AG08395 (cell line): ENCODE measurements around the gene TBXAS1.

Experiments
- DNase-seq: peaks from one replicate; pipeline ENCODE4 v3.0.0; 2012; ENCODE audit warnings: mixed read lengths, low spot score

The TBXAS1 gene

DNA sequence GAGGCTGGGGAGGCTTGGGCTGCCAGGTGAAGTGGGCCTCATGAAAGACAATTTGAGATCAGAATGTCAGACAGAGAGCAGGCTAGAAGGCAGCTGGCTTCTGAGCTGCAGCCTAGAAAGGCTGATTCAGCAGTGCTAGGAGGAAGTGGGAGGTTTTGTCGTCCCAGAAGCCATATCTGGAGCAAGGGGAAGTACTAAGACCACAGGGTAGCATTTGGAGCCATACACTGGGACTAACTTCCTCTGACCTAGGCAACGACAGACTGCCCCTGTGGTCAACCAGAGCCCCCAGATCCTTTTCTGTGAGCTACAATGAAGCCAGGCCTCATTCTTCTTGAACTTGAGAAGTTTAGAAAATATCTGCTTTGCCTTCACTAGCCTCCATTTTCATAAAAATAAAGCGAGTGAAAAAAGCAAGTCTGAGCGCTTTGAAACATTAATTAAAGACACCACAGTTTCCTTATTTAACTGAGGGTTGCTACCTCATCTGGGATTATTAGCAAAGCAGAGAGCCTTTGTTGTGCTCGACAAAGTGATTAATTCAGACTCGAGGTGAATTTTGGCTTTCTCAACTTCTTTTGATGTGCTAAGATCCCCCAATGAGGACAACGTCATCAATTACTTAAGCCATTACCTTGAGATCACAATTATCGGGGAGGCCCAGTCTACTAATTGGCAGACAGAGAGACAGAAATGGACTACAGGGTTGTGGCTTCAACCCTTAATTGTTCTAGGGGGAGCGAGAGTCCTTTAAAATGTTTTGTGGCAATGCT, 26.6 kb downstream of the TBXAS1 start:
- DNase-seq: no peak

DNA sequence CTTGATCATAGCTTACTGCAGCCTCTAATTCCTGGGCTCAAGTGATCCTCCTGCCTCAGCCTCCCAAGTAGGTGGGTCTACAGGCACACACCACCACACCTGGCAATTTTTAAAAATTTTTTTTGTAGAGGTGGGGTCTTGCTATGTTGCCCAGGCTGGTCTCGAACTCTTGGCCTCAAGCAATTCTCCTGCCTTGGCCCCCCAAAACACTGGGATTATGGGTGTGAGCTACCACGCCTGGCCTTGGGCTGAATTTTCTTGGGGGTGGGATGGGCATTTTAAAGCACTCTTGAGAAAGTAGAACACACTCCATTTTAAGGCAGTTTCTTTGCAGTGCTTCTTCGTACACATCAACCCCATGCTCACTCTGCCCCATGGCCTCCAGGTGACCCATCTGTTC, 28.7 kb downstream of the TBXAS1 start:
- no peak for DNase-seq

DNA sequence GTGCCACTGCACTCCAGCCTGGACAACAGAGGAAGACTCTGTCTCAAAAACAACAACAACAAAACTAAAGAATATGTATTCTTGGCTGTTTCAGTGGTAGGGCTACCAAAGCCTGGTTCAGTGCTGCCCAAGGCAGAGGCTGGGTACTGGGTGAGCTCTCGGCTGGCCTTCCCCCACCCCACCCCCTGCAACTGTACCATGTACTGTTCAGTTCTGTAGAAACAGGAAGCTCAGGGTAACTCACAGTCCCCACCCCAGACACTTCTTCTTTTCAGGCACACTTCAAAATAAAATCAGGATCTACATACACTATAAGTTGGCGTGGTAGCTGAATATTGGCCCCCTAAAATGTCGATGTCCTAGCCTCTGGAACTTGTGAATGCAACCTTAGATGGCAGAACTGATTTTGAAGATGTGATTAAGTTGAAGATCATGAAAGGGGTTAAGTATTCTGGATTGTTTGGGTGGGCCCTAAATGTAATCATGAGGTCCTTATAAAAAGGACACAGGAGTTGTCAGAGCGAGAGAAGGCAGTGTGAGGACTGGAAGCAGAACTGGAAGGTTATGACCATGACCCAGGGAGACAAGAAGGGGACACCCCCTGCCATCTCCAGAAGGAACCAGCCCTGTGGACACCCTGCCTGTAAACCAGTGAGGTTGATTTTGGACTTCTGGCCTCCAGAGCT, 31.2 kb downstream of the TBXAS1 start:
- DNase-seq: no peak

DNA sequence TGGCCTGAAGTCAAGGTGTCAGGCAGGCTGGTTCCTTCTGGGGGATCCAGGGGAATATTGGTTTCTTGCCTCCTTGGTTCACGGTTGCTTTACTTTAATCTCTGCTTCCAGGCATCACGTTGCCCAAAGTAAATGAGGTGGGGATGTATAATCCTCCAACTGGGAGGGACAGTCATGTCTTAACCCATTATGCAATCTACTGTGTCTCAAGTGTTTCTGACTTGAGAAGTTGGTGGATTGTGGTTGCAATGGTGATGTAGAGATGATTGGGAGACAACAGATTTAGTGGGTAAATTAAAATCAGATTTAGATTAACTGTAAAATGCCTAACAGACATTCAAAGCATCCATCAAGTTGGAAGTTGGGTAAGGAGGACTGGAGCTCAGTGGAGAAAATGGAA, 32.7 kb downstream of the TBXAS1 start:
- no peak for DNase-seq

DNA sequence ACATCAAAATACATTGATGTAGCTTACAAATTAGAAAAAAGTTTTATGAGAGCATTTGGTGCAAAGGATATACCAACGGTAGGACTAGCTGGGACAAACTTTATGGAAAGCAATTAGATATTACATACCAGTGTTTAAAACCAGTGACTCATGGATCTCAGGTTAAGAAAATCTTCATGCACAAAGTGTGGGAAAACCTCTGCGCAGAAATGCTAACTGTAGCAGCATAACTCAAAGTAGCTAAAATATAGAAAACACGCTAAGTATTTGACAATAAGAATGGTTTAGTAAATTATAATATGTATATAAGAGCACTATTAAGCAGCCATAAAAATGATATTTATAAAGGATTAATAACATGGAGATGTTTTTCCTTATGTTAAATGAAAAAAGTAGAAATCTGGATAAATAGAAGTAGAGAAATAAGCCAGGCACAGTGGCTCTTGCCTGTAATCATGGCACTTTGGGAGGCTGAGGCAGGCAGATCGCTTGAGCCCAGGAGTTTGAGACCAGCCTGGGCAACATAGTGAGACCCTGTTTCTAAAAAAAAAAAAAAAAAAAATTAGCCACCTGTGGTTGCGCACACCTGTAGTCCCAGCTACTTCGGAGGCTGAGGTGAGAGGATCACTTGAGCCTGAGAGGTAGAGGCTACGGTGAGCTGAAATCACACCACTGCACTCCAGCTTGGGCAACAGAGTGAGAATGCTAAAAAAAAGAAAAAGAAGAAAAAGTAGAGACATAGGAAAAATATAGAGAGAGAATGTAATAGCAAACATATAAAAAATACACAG, 37.2 kb downstream of the TBXAS1 start:
- DNase-seq: no peak

DNA sequence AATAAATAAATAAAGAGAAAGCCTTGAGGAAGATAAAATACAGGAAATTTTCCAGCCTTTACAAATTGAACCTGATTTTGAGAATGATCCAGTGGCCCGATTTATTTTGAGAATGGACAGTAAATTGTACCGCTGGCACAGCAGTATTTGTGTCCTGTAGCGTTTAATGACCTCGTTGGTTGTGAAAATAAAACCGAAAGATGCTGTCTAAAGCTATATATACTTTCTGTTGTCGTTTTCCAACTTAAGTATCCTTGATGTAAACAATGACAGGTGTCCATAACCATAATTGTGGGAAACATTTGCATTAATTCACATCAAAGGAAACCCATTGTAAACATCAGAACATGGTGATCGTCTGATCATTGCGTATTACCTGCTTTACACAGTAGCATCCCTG, 38.8 kb downstream of the TBXAS1 start:
- no peak for DNase-seq

DNA sequence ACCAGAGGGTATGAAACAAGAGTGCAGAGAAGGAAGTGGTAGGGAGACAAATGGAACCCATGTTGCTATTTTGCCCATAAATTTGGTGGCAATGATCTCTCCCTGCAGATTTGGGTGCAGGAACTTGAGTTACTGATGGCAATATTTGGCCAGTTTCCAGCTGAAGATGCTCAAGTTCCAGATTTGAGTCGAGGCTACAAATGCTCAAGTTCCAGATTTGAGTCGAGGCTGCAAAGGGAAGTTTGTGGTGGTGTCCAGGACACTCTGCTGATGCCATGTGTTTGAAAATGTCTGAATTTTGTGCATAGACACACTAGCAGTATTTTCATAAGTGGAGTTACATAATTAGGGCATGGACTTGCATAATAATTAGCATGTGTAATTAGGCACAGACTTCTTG, 40.8 kb downstream of the TBXAS1 start:
- no peak for DNase-seq

DNA sequence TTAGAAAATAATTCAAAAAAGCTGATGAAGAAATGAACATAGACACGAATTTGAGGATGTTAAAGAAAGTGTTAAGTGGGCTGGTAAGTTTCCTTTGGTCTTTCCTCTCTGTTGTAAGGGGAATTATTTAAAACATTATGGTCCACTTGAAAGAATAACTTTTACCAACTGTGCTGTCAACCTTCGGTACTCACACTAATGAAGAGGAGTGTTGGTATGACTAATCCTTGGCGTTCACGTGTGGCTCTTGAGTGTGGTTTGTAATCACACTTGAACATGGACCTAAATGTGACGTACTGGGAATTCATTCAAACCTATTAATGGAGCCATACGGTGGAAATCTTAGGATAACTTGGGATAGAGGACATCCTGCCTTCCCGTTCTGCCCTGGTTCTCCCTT, 41.3 kb downstream of the TBXAS1 start:
- DNase-seq: no peak

DNA sequence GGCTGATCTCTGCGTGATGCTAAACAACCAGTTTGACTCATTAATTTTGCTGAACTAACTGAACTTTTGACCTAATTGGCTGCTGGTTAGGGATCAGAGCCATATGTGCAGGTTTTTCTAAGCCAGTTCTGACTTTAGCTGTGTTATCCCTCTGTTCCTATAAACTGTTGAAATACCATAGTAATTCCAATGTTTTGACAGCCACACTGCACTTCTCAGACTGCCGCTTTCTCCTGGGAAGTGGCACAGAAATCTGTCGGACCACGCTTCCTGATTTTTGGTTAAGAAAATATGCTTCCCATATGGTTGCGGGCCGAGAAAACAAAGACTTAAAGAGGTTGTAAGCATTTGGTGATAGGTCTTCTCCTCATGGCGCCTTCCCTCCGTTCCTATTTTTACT, 42.3 kb downstream of the TBXAS1 start:
- peak; percentile 57 for DNase-seq

DNA sequence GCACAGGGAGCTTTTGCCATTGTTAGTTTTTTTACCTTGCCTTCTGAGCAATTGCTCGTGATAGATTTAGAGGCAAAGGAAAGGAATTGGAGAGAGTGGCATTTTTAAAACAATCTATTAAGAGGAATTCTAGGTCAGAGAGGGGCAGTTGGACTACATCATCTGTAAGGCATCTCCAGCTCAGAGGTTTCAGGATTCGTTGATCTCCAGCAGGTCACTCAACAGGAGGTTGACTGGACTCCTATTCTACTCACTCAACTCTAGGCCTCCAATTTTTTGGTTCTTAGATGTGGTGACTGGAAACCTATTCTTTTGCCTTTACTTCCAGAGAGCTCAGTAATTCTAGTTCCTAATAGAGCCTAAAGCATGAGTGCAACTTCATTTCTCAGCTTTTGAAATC, 42.8 kb downstream of the TBXAS1 start:
- no peak for DNase-seq

DNA sequence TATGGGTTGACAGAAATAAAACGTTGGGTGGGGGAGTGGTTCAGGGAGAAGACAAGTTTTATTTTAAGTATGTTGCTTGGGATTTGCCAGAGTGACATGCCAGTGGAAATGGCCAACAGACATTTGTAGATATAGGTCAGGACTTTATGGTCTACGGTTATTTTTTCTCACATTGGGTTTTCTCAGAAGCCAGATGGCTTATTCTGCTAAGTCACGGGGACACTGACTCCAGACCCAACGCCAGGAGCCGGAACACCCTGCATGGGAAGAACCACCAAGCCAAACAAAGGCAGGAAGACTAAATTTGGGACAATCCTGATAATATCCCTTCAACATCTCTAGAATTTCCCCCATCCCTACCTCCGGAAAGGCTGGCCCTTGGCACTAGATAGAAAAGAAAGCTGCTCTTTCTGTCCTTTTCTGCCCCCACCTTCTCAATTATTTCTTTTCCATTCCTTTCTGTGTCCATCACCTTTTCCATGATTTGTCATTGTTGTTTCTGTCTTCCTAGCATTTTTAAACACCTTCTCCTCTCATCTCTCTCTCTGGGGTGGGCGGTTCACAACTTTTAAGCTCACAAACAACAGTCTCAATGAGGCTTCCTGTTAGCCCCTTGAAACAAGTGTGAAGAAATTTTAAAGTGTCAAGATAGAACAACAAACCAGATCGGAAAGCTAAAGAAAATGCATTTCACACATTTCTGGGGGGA, 44.7 kb downstream of the TBXAS1 start:
- DNase-seq: no peak

DNA sequence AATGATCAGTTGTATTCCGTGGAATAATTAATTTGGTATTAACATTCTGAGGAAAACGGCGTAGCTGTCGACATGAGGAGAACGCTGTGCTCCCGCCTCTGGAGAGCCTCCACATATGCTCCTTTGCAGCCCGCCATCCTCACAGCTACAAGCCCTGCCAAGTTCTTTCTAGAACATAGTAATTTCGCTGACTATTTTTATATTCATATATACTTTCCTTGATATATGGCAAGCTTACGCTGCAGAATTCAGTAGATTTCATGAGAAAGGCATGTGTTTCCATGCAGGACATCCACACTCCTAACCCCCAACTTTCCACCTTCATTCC, 45.2 kb downstream of the TBXAS1 start:
- no peak for DNase-seq

DNA sequence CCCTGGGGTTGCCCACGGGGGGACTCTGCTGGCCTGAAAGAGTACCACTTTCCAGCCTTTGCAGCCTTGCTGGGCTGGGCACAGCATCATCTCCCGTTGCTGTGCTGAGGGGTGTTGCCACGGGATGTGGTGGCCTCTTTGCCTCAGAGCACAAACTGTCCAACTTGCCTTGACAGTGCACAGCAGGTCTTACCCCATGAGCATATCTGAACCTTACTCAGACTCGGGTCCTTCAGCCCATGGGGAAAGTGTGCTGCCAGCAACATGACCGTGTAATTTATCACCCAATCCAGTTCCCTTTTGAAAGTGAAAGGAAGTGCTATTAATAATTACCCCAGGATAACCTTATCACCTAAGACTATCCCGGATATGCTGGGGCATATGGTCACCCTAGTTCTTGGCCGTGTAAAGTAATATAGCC, 46.8 kb downstream of the TBXAS1 start:
- no peak for DNase-seq

DNA sequence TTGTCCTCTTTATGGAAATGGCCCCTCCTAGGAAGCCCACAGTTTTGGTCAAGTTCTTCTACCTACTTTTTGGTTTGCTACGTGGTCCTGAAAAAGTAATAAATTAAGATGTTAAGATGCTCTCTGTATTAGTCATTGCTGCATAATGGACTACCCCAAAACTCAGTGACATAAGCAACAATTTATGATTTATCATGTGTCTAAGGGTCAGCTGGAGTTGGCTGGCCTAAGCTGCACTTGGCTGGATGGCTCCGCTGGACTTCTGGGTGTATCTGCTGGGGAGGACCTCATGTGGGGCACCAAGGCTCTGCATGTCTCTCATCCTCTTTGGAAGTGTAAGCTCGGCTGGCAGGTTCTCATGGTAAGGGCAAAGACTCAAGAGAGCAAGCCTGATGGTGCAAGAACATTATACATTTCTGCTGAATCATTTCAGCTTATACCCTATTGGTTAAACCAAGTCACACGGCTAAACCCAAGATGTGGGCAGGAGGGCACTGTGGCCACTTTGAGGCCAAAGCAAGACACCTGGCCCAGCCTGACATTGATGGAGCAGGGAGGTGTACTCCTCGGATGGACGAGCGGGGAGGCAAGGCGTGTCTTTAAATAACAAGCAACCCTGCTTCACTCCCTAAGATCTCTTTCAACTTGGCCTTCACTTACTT, 47.7 kb downstream of the TBXAS1 start:
- no peak for DNase-seq

DNA sequence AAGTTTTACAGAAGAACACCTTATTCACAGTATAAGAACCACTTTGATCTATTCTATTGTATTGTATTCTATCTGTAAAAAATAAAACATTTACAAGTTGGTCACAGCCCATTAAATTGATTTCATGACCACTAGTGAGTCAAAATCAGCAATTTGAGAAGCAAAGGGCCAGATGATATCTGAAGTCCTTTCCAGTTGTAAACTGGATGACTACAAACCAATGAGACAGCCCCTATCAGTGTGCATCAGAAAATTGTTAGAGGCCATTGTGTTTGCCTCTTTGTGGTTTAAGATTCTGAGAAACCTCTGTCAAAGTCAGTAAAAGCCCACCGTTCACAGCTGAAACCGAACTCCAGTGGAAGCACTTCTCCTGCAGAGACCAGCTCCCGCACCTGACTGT, 54.8 kb downstream of the TBXAS1 start:
- DNase-seq: no peak

DNA sequence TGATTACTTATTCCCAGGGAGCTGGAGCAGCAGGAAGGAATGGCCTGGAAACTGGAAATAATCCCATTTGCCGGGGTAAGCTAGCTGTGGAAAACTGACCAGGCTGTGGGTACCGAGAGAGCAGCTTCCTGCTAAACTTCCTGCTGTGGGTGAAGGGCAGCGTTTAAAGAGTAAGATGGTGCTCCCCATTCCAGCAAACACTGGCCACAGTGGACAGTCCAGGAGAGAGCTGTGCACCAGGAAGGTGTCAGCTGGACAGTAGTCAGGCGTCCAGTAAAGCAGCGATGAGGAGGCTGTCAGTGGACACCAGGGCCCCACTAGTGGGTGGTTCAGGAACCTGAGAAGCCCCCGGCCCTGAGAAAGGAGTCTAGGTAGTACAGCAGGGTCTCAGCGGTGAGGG, 55.4 kb downstream of the TBXAS1 start:
- DNase-seq: no peak

DNA sequence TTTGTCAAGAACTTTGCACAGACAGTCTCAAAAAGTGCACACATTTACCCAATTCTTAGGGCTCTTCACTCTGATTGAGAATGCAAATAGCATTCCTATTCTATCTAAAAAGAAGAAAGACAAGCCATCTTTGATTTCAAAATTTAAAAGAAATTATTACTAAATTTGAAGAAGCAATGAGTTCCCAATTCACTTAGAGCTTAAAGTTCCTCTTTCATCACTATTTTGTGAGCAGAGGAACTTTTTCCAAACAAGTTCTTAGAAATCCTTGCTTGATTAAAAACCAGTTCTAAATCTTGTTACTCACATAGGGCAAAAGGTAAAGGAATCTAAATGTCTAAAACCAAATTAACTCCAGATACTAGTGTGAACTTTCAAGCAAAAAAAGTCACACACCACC, 56.4 kb downstream of the TBXAS1 start:
- no peak for DNase-seq

DNA sequence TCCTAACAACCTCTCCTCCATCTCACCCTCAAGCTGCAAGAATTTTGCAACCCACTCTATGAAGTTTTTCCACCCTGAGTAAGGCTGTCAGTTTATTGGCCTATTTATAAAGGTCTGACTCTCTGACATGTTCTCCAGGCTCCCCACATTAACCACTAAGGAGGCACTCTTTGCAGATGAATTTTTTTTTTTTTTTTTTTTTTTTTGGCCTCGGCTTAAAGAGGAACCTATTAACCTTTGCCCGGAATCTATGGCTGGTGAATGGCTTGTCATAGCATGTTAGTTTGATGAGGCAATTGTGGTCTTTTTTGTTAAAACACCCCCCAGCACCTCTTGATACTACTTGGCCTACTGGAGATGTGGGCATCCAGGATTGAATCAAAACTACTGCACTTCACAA, 57.1 kb downstream of the TBXAS1 start:
- DNase-seq: no peak

DNA sequence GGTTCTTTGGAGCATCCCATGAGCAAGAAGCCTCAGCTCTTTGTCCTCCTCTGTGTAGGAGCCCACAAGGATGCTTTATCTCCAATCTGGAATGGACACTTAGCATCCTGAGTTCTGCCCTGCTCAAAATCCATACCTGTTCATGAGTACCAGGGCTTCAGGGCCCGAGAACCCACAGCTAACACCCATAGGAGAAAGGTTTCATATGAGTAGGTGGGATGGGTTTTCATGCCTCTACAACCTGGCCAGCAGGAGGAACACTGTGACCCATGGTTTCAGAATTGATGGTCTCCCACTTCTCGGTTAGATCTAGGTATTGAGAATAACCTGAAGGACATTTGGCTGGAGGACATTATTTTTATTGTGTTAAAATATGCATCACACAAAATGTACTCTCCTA, 57.8 kb downstream of the TBXAS1 start:
- DNase-seq: no peak

DNA sequence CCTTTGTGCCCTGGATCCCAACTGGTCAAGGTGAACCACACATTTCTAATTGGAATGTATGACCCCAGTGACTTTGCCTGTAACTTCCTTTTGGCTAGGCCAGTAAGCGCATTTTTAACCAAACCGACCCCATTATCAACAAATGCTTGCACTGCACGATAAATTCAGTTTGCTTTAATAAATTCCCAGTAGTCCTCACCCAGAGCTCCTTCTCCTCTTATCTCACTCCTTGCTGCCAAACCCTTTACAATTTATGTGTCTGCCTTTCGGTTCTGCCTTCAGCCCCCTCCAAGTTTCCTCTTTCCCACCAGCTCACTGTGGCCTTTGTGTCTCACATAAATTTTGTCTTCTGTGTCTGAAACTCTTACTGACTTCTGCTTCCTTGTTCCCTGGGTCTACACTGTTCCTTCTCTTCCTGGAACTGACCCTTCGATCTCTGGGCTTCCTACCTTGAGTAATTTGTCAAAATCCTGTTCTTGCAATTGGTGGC, 59.0 kb downstream of the TBXAS1 start:
- DNase-seq: no peak

DNA sequence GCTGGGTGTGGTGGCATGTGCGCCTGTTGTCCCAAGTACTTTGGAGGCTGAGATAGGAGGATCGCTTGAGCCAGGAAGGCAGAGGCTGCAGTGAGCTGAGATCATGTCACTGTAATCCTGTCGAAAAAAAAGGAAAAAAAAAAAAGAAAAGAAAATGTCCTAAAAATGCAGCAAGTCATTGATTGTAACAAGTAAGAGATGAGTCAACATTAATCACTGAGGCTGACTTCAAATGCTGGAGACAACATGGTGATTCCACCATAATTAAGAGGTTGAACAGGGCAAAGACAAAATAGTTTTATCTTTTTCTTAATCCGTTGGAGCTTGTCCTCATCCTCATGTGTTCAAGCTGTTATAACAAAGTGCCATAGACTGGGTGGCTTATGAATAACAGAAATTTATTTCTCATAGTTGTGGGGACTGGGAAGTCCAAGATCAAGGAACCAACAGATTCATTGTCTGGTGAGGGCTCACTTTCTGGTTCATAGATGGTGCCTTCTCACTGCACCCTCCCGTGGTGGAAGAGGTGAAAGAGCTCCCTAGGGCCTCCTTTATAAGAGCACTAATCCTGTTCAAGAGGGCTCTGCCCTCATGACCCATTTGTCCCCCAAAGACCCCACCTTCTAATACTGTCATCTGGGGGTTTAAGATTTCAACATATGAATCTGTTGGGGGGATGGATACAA, 60.3 kb downstream of the TBXAS1 start:
- DNase-seq: peak; percentile 44
